ES-I3 (cell line): ENCODE results near the gene DUSP2.

ENCODE experiments used
- H3K36me3 ChIP-seq: 2 replicates; pipeline ENCODE4 v1.6.1; 2013; ENCODE audit warnings: mild to moderate bottlenecking, low read length, control low read depth, moderate library complexity; ENCODE audit not compliant: insufficient read depth
- H3K4me1 ChIP-seq: 2 replicates; pipeline ENCODE4 v1.6.1; 2013; ENCODE audit warnings: mild to moderate bottlenecking, control low read depth, low read length; ENCODE audit not compliant: insufficient read depth
- H3K9ac ChIP-seq: 2 replicates; pipeline ENCODE4 v1.6.1; 2013; ENCODE audit warnings: low read depth, mild to moderate bottlenecking, low read length, moderate library complexity
- H3K9me3 ChIP-seq: 2 replicates; pipeline ENCODE4 v1.6.1; 2013; ENCODE audit warnings: mild to moderate bottlenecking, low read length, moderate library complexity; ENCODE audit not compliant: control insufficient read depth, insufficient read depth

The DUSP2 gene

DNA sequence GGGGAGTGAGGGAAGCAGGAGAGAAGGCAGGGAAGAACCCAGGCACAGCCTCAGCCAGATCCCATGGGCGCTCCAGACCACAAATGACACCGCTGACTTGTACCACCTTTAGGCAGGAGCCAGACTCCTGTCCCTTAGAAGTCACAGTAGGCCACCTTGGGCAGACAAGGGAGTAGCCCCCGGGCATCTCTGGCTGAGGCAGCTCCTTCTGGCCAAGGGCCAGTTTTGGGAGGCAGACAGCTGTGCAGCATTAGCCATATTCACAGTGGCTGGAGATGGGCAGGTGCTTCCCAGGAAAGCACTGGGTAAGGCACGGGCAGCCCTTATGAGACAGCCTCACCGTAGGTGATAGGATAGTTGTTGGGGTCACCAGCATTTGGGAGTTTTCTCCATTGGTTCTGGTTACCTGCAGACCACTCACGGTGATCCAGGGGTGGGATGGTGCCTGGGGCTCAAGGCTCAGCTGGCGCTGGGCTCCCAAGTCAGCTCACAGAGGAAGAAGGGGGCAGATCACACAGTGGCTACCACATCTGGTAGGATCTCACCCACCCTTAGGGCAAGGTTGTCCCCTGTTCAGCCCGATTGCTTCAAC lies 9.0 kb downstream of the DUSP2 start:
- H3K4me1 ChIP-seq = 0 out of 2 replicates have a peak, but pooled peaks cover 3% of the 10 kb centered on the region
- no peaks in the 10 kb centered on the region for H3K36me3 ChIP-seq
- H3K9ac ChIP-seq = no peak overlapping the region
- no peaks in the 10 kb centered on the region for H3K9me3 ChIP-seq

DNA sequence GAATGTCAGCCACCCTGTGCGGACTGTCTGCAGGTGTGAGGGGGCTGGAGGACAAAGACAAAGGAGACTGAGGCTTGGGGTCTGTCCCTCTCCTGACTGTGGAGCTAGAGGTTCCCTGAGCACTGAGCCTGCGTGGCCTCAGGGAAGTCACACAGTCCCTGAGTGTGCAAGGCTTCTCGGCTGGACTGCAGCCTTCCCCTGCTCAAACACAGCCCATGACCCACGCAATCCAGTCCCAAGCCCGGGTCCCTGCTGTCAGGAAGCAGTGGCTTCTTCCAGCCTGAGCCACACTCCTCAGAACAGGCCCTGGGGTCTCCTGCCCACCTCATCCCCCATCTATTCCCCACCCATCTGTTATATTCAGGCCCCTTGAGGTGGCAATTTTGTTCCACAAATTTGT lies 9.6 kb downstream of the DUSP2 start:
- Histone ChIP-seq H3K9ac (no peak overlapping the region), H3K36me3 (no peaks in the 10 kb centered on the region), H3K4me1 (0 out of 2 replicates have a peak, but pooled peaks cover 3% of the 10 kb centered on the region), H3K9me3 (no peaks in the 10 kb centered on the region)

DNA sequence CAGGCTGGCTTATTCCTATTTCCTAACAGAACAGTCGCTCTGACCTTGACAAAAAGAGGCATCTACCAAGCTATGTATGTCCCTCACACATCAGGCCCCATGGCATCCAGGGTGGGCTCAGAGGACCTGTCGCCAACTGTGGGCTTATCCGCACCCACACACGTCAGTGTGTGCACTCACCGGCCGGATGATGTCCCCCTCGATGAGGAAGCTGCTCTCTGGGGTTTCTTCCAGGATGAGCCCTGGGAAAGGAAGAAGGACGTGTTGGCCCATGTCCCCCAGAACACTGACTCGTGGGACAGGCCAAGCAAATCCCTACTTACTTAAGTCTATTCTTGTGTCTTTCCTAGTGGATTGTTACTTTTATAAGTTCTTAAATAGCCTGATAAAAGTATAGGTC lies 10.1 kb downstream of the DUSP2 start:
- H3K9me3 ChIP-seq = no peaks in the 10 kb centered on the region
- 0 out of 2 replicates have a peak, but pooled peaks cover 3% of the 10 kb centered on the region for H3K4me1 ChIP-seq
- H3K9ac ChIP-seq = no peak overlapping the region
- H3K36me3 ChIP-seq = no peaks in the 10 kb centered on the region

DNA sequence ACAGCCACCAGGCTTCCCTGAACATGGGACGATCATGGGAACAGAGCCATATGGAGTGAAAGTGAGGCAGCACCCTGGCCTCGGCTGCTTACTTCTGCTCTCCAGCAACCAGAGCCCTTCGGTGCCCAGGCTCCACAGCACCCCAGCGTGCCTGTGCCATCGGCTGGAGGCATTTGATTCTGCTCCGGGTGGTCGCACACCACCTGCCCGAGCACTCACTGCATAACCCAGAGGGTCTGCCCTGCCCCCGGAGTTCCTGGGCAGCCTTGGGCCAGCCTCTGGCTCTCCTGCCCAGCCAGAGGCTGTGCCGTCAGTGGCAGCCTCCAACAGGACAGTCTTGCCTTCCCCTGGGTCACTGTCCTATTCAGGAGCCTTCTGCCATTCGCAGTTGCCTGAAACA lies 10.8 kb downstream of the DUSP2 start:
- Histone ChIP-seq H3K36me3 (no peaks in the 10 kb centered on the region), H3K9ac (no peak overlapping the region), H3K4me1 (0 out of 2 replicates have a peak, but pooled peaks cover 3% of the 10 kb centered on the region), H3K9me3 (no peaks in the 10 kb centered on the region)

DNA sequence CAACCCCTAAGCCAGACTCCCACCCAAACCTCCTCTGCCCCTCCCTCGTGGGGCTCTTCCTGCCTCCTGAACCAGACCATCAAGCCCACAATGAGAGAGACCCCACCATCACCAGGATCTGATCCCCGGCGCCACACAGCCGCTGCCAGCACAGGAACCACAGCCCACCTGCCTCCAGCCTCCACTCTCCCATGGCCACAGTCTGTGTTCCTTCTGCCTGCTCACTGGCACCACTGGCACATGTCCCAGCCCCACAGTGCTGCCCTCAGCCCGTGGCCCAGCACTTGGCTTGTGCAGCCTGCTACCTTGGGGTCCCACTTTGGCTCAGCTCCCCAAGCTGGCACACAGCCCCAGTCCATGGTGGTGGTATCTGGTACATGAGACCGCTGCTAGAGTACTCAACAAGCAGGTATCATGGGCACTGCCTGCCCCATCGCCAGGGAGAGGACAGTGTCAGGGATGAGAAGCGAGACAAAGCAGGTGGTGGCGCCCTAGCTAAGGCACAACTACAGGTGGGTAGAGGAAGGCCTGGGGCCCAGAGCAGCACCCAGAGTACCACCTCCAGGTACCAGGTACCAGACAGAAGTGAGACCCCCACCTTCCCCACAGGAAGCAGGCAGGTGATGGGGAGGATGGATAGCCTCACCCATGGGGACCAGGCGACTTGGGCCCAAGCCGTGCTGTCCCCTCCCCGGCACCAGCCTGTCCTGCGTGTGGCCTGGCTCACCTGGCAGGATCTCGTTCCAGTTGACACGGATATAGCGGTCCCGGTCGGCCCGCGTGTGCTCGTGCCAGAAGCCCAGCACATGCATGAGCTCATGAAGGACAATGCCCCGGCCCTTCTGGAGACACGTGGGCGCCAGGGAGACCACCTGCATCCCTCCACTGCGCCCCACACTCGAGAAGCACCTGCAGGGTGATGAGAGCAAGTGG lies 13.2 kb downstream of the DUSP2 start:
- H3K4me1 ChIP-seq = no peaks in the 10 kb centered on the region
- no peaks in the 10 kb centered on the region for H3K9me3 ChIP-seq
- H3K9ac ChIP-seq = no peak overlapping the region
- no peaks in the 10 kb centered on the region for H3K36me3 ChIP-seq

DNA sequence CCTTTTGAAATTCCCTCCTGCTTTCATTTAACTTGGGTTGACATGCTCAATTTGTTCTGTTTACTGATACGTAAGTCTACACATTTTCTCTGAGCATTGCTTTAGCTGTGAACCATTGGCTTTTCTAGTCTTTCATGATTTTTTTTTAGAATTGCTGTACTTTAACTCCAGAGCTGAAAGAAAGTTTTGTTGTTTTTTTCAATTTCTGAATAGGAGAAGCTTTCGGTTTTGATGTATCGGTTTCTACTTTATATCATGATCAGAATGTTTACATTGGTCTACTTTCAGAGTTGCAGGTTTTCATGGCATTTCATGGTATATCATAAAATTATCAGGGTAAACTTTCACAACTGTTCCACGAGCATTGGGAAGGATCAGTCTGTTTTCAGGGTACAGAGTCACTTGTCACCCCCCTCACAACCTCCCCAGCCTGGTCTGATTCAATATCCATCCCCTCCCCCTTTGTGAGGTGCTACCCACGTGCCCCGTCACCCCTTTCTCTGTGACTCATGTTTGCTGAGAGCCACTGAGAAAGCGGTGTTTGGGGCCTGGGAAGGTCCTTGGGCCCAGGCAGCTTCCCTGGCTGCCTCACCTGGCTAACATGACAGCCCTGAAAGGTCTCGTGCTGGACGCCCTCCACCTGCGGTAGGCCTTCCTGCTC lies 14.0 kb downstream of the DUSP2 start:
- H3K9ac ChIP-seq = no peak overlapping the region
- no peaks in the 10 kb centered on the region for H3K36me3 ChIP-seq
- no peaks in the 10 kb centered on the region for H3K9me3 ChIP-seq
- no peaks in the 10 kb centered on the region for H3K4me1 ChIP-seq

DNA sequence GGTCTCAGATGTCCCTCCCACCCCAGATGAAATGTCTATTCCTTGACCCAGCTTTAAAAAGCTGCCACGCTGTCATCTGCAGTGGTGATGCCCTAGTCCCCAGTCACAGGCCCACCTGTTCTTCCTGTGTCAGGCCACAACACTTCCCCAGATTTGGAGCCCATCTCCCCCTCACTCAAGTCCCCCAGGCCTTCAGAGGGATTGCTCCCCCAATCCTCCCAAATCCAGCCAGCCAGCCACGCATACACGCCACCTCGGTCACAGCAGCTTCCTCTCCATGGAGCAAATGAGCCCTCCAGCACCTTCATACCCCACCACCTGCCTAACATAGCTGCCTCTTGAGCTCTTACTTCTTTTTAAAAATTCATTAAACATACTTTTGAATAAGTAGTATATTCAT lies 14.8 kb downstream of the DUSP2 start:
- Histone ChIP-seq H3K4me1 (no peaks in the 10 kb centered on the region), H3K9ac (no peak overlapping the region), H3K36me3 (no peaks in the 10 kb centered on the region), H3K9me3 (no peaks in the 10 kb centered on the region)

DNA sequence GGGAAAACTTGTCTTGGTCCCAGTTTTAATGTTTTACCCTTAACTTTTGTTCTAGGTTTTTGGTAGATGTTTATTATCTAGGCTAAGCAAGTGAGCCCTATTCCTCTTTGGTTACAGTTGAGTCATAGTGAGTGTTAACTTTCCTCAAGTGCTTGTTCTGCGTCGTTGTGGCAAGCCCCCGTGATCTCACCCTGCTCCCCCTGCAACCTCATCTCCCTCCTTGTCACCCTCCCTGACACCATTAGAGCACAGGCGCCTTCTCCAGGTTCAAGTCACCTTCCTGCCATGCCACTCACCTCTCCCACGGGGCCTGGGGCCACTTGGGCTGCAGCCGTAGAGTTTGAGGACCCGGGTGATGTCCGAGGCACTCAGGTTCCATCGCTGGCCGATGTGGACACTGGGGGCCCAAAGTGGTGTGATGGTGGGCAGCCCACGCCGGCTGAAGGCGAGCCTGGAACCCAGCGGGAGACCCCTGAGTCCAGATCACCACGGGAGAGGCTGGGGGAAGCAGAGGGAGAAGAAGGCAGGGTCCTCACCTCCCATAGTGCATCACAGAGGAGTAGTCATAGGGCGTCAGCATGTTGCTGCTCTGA lies 15.6 kb downstream of the DUSP2 start:
- Histone ChIP-seq H3K9ac (no peak overlapping the region), H3K36me3 (no peaks in the 10 kb centered on the region), H3K9me3 (no peaks in the 10 kb centered on the region), H3K4me1 (no peaks in the 10 kb centered on the region)

DNA sequence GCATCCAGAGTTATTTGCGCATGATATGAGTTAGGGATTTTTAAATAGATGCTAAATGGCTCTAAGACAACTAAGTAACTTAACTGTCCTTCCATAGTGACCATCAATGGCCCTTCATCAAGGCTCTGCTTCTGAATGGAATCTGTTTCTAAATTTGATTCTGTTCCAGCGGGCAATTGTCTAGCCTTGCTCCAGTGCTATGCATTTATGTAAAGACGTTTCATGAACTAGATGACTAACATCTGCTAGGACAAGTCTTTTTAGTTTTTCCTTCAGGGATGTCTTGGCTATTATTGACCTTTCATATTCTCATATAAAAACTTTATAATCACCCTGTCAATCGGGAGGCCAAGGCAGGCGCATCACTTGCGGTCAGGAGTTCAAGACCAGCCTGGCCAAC lies 16.8 kb downstream of the DUSP2 start:
- no peak overlapping the region for H3K9ac ChIP-seq
- no peaks in the 10 kb centered on the region for H3K36me3 ChIP-seq
- no peaks in the 10 kb centered on the region for H3K9me3 ChIP-seq
- no peaks in the 10 kb centered on the region for H3K4me1 ChIP-seq

DNA sequence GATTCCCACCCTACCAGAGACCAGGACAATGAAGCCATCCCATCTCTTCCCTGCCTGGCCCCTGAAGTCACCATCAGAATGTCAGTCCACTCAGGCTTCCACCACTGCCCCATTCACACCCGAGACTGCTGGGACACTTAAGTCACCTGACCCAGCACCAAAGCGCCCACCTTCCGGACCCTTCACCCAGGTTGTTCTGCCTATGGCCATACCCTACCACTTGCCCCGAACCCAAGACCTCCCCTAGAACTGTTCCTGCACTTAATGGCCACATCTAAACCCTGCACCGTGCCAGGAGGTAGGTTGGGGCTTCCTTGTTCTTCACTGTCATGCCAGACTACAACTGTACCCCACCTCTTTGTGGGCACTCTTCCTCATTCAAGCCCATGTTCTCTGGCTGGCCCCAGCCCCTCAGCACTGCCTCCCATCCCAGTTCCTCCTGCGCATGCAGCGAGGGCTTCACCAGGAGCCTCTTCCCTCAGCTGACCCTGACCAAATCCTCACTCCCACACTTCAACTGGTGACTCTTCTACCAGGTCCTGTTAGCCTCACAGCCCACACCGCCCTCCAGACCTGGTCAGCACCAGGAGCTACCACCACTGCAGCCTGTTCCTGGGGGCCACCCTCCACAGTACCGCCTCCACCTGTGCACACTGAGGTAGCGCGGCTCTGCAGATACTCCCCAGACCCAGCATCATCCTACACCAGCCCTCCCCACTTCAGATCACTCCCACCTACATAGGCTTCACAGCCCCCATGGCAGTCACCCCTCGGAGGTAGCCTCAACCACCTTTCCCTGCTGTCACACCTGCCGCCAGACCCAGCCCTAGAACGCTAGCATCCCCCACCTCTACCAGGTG lies 20.6 kb downstream of the DUSP2 start:
- Histone ChIP-seq H3K9ac (no peak overlapping the region), H3K36me3 (no peaks in the 10 kb centered on the region), H3K4me1 (no peaks in the 10 kb centered on the region; the same call in 1 of the 2 replicates), H3K9me3 (no peaks in the 10 kb centered on the region)

DNA sequence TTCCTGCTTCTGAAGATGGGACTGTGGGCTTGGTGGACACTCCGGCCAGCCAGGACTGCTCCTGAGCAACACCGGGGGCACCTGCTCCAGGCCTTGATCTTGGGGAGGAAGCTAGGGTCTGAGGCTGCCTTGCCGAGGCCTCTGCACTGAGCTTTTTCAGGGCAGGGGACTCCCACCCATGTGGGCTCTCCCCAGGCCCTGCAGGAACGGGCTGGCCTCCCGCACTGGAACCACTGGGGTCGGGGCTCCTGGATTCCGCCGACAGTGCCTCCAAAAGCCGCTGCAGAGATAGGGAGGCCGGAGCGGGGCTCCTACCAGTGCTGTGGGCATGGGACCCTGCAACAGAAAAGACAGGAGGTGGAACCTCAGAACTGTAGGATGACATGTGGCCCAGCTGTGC lies 21.3 kb downstream of the DUSP2 start:
- H3K9ac ChIP-seq = no peak overlapping the region
- H3K9me3 ChIP-seq = no peaks in the 10 kb centered on the region
- no peaks in the 10 kb centered on the region; the same call in 1 of the 2 replicates for H3K4me1 ChIP-seq
- no peaks in the 10 kb centered on the region for H3K36me3 ChIP-seq

DNA sequence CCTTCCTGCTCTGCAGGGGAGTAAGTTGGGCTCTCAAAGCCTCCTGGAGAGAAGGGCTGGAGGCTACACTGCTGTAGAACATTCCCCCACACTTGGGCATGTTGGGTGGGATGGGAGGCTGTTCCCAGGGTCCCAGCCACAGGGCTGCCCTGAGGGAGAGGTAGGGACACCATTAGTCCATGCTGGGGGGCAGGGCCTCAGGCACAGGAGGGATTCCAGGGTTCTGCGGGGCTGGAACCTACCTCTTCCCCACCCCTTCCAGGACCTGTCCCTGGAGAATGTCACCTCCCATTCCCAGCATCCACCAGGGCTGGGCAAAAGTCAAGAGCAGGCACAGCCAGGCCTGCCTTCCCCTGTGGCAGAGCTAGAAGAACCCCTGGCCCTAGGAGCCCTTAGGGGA lies 21.9 kb downstream of the DUSP2 start:
- Histone ChIP-seq H3K9me3 (no peaks in the 10 kb centered on the region), H3K4me1 (no peaks in the 10 kb centered on the region; the same call in 1 of the 2 replicates)

DNA sequence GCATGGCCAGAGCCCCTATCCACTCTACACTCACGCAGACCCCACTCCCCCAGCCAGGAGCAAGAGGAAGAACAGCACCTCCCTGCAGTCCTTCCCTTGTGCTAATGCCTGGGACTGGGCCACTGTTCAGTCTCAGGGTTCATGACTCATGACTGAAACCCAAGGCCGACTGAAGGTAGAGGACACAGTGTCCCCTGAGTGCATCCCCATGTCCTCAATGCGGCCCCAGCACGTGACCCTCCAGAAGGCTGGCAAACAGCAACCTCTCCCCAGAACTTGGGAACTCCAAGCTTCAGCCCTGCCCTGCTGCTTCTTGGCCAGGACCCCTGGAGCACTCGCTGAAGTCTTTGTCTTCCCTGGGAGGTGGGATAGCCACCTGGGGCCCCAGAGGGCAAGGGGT lies 22.8 kb downstream of the DUSP2 start:
- Histone ChIP-seq H3K9ac (no peak overlapping the region), H3K36me3 (no peaks in the 10 kb centered on the region), H3K4me1 (peaks cover 2% of the 10 kb centered on the region; the same call in 1 of the 2 replicates), H3K9me3 (no peaks in the 10 kb centered on the region)

More for the DNA sequence above, 21.9 kb downstream of the DUSP2 start:
- H3K9ac ChIP-seq = no peak overlapping the region
- H3K36me3 ChIP-seq = no peaks in the 10 kb centered on the region
